ENCODE measurements around the gene PARVB. TPM values are rescaled to one million over a fixed set of nuclear protein-coding genes. Genes with fewer than 3 reads are reported as not detected.

PARVB gene
- total and polyA plus RNA-seq, 2 donors (not counting 3 experiments of a cell fraction or from before 2014, with no cell fraction given) = 155 to 162 TPM

GRCh38 chr22:44186121-44186510 lies 162.0 kb downstream of the PARVB start:
- DNase-seq (ENCODE audit: low read depth, low spot score) (no peak), FAIRE-seq (no peak)
- BruUV-seq (replicated peaks) = no TSS peak
- Histone ChIP-seq H4K20me1 (replicated peaks; ENCODE audit: control insufficient read depth, extremely low read depth, insufficient read depth, low read length) (no peaks in the 10 kb centered on the region), H3K9ac (replicated peaks; ENCODE audit: extremely low read depth, insufficient read depth, low read length) (no peak overlapping the region), H3K4me3 (replicated peaks in 1 of 3; ENCODE audit: insufficient read depth in 1 of 3, low read depth in 1 of 3, low read length in 3 of 3) (no peak overlapping the region), H3K27me3 (ENCODE audit: control insufficient read depth in 2 of 2, insufficient read depth in 2 of 2, low read length in 2 of 2) (no peaks in the 10 kb centered on the region), H2AFZ (ENCODE audit: low read depth, low read length) (no peak overlapping the region), H3K4me2 (ENCODE audit: insufficient read depth, low read length) (no peak overlapping the region), H3K79me2 (ENCODE audit: control insufficient read depth, insufficient read depth, low read length) (no peaks in the 10 kb centered on the region), H3K36me3 (ENCODE audit: control insufficient read depth in 2 of 2, extremely low read depth in 1 of 2, insufficient read depth in 2 of 2, low read length in 2 of 2) (no peaks in the 10 kb centered on the region), H3K9me1 (replicated peaks; ENCODE audit: control insufficient read depth, extremely low read depth, insufficient read depth, low read length) (no peaks in the 10 kb centered on the region), H3K9me3 (replicated peaks; ENCODE audit: control insufficient read depth, insufficient read depth, low read length) (no peaks in the 10 kb centered on the region), H3K27ac (ENCODE audit: insufficient read depth, low read depth, low read length) (no peak overlapping the region), H3K4me1 (ENCODE audit: control insufficient read depth, extremely low read depth, insufficient read depth, low read length) (no peaks in the 10 kb centered on the region)
- CTCF ChIA-PET = interaction anchor here (1.3 kb wide), 1 partner anchor 140 kb away, joined by 4 read pairs; no protein-coding TSS in a partner anchor
- intact Hi-C loops (cut with micrococcal nuclease) (no loop called here), dilution Hi-C loops (cut with MboI; ENCODE audit: extremely low pct_ligation_motif_present, low sequenced_read_pairs) (no loop called here)
- TF ChIP-seq POLR2AphosphoS5 (IDR thresholded peaks at IDR 0.05; ENCODE audit: insufficient read depth, low read depth, low read length) (no peak), MYC (IDR thresholded peaks at IDR 0.05; ENCODE audit: low read depth, low read length) (no peak), FOS (IDR thresholded peaks at IDR 0.05; ENCODE audit: borderline replicate concordance, insufficient read depth, low read length) (no peak), JUN (IDR thresholded peaks at IDR 0.05; ENCODE audit: borderline replicate concordance, insufficient read depth, insufficient read length, low read depth) (no peak), POLR2A (IDR thresholded peaks at IDR 0.05; ENCODE audit: low read depth, low read length) (no peak), CTCF (IDR thresholded peaks at IDR 0.05; ENCODE audit: extremely low read depth in 1 of 2, insufficient read depth in 1 of 2, low read depth in 1 of 2, low read length in 2 of 2) (no peak), MAX (IDR thresholded peaks at IDR 0.05; ENCODE audit: insufficient read depth, insufficient read length) (no peak), EZH2 (IDR thresholded peaks at IDR 0.05; ENCODE audit: borderline replicate concordance, low read depth, low read length, severe bottlenecking) (no peak), GATA2 (IDR thresholded peaks at IDR 0.05; ENCODE audit: insufficient read depth, insufficient read length, low read depth, low read length) (no peak)
- POLR2A ChIA-PET = no interaction called here

All from endothelial cell of umbilical vein (primary cell).